Measurements from ENCODE around the gene RAB38. TPM values are rescaled to one million over a fixed set of nuclear protein-coding genes. Genes with fewer than 3 reads are reported as not detected.

Gene RAB38
- total and polyA plus RNA-seq, 10 of the 15 experiments (the other 5 are each of a cell fraction or from before 2014, with no cell fraction given) = 8.4 to 30.5 (median 11.7) TPM

- in situ Hi-C loops (cut with MboI) = no loop called here
Observed at GRCh38 chr11:88208745-88209144, 33.5 kb upstream of the RAB38 start.

GRCh38 chr11:88206751-88207150 lies 31.5 kb upstream of the RAB38 start:
- Histone ChIP-seq H3K4me2 (ENCODE audit: control insufficient read depth, insufficient read depth) (no peak overlapping the region), H3K9ac (ENCODE audit: control insufficient read depth, insufficient read depth, low read length) (no peak overlapping the region), H2AFZ (ENCODE audit: control insufficient read depth, low read depth, low read length) (no peak overlapping the region), H3K27me3 (replicated peaks in 1 of 2; ENCODE audit: control insufficient read depth in 2 of 2, insufficient read depth in 2 of 2, low read length in 1 of 2) (no peaks in the 10 kb centered on the region), H3K4me3 (no peak overlapping the region), H3K4me1 (ENCODE audit: control insufficient read depth, insufficient read depth, low read length) (no peaks in the 10 kb centered on the region), H3K36me3 (ENCODE audit: control insufficient read depth in 2 of 2, insufficient read depth in 2 of 2, low read length in 1 of 2) (no peaks in the 10 kb centered on the region), H3K9me3 (replicated peaks; ENCODE audit: control insufficient read depth, insufficient read depth, low read length) (no peaks in the 10 kb centered on the region), H4K20me1 (ENCODE audit: control insufficient read depth, insufficient read depth) (no peaks in the 10 kb centered on the region), H3K27ac (ENCODE audit: control insufficient read depth, insufficient read depth) (no peak overlapping the region), H3K79me2 (ENCODE audit: control insufficient read depth, insufficient read depth, low read length) (no peaks in the 10 kb centered on the region)
- in situ Hi-C loops (cut with MboI) = no loop called here
- POLR2A ChIA-PET = no interaction called here
- 0% methylated on average over 1 of the region's 1 CpG for WGBS (ENCODE audit: insufficient coverage, insufficient replicate concordance, low lambda C conversion rate, missing lambda C conversion rate)
- ATAC-seq = peak; percentile 83
- BruUV-seq (replicated peaks) = no TSS peak
- SMC1A ChIA-PET (ENCODE audit: uncharacterized antibody, unreplicated experiment) = interaction anchor here (0.8 to 1.5 kb wide), 3 partner anchors 10 to 345 kb away, joined by 3 to 4 read pairs (median 3); no protein-coding TSS in a partner anchor
- intact Hi-C loops (cut with micrococcal nuclease; ENCODE audit: unreplicated experiment) = no loop called here
- FAIRE-seq = peak; percentile 59
- DNase-seq (ENCODE audit: low read depth, low spot score) = no peak
- RAD21 ChIA-PET (ENCODE audit: unreplicated experiment) = interaction anchor here (1.5 kb wide), 1 partner anchor 24 kb away, joined by 3 read pairs; no protein-coding TSS in a partner anchor
- CTCF ChIA-PET = interaction anchor here (1.4 kb wide), 1 partner anchor 25 kb away, joined by 3 read pairs; no protein-coding TSS in a partner anchor
- TF ChIP-seq NFIC (IDR thresholded peaks at IDR 0.05; ENCODE audit: low read depth, low read length) (0 out of 2 replicates have a peak, but pooled peaks have one; percentile 25), ZNF24 (IDR thresholded peaks at IDR 0.05) (no peak), NFYB (IDR thresholded peaks at IDR 0.05; ENCODE audit: insufficient read depth, low read depth, low read length) (no peak), MTA3 (IDR thresholded peaks at IDR 0.05; ENCODE audit: borderline replicate concordance, low read length) (no peak), PKNOX1 (IDR thresholded peaks at IDR 0.05) (no peak), BCL11A (IDR thresholded peaks at IDR 0.05; ENCODE audit: low read depth, low read length) (no peak), TAF1 (IDR thresholded peaks at IDR 0.05; ENCODE audit: borderline replicate concordance, low read depth, low read length) (no peak), SMAD1 (IDR thresholded peaks at IDR 0.05; ENCODE audit: low read depth, partially characterized antibody) (no peak), ZNF207 (IDR thresholded peaks at IDR 0.05; ENCODE audit: borderline replicate concordance) (no peak), MEF2B (IDR thresholded peaks at IDR 0.05; ENCODE audit: partially characterized antibody, poor library complexity, severe bottlenecking) (no peak), PML (IDR thresholded peaks at IDR 0.05; ENCODE audit: low read length) (no peak)
- TF ChIP-seq, protein P1, sequence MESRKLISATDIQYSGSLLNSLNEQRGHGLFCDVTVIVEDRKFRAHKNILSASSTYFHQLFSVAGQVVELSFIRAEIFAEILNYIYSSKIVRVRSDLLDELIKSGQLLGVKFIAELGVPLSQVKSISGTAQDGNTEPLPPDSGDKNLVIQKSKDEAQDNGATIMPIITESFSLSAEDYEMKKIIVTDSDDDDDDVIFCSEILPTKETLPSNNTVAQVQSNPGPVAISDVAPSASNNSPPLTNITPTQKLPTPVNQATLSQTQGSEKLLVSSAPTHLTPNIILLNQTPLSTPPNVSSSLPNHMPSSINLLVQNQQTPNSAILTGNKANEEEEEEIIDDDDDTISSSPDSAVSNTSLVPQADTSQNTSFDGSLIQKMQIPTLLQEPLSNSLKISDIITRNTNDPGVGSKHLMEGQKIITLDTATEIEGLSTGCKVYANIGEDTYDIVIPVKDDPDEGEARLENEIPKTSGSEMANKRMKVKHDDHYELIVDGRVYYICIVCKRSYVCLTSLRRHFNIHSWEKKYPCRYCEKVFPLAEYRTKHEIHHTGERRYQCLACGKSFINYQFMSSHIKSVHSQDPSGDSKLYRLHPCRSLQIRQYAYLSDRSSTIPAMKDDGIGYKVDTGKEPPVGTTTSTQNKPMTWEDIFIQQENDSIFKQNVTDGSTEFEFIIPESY (IDR thresholded peaks at IDR 0.05) = no peak

More at GRCh38 chr11:88208745-88209144, 33.5 kb upstream of the RAB38 start:
- H3K9ac ChIP-seq (ENCODE audit: control insufficient read depth, insufficient read depth, low read length) = no peak overlapping the region
- intact Hi-C loops (cut with micrococcal nuclease; ENCODE audit: unreplicated experiment) = no loop called here
- 48% methylated on average over 2 of the region's 2 CpGs for WGBS (ENCODE audit: insufficient coverage, insufficient replicate concordance, low lambda C conversion rate, missing lambda C conversion rate)
- ChIA-PET RAD21 (ENCODE audit: unreplicated experiment) (no interaction called here), CTCF (interaction anchor here (1.5 kb wide), 1 partner anchor 47 kb away, joined by 5 read pairs; no protein-coding TSS in a partner anchor), POLR2A (no interaction called here), SMC1A (ENCODE audit: uncharacterized antibody, unreplicated experiment) (interaction anchor here (1.3 kb wide), 1 partner anchor 9 kb away, joined by 4 read pairs; no protein-coding TSS in a partner anchor)
- H3K4me3 ChIP-seq = no peak overlapping the region
- ATAC-seq (no peak), DNase-seq (ENCODE audit: low read depth, low spot score) (no peak), FAIRE-seq (peak; percentile 23)
- H3K36me3 ChIP-seq (ENCODE audit: control insufficient read depth in 2 of 2, insufficient read depth in 2 of 2, low read length in 1 of 2) = no peaks in the 10 kb centered on the region
- no peaks in the 10 kb centered on the region for H3K27me3 ChIP-seq (replicated peaks in 1 of 2; ENCODE audit: control insufficient read depth in 2 of 2, insufficient read depth in 2 of 2, low read length in 1 of 2)
- H3K79me2 ChIP-seq (ENCODE audit: control insufficient read depth, insufficient read depth, low read length) = no peaks in the 10 kb centered on the region
- no TSS peak for BruUV-seq (replicated peaks)
- no peak for TF ChIP-seq CHD1 (IDR thresholded peaks at IDR 0.05; ENCODE audit: low read depth, low read length)
- TF ChIP-seq CBFB (IDR thresholded peaks at IDR 0.05; ENCODE audit: low read depth) = no peak
- TF ChIP-seq HDAC2 (IDR thresholded peaks at IDR 0.05) = no peak
- no peak for TF ChIP-seq NR2F1 (conservative IDR thresholded peaks at IDR 0.05)
- no peak for TF ChIP-seq NBN (IDR thresholded peaks at IDR 0.05)
- no peak for TF ChIP-seq HDGF (IDR thresholded peaks at IDR 0.05)
- H4K20me1 ChIP-seq (ENCODE audit: control insufficient read depth, insufficient read depth) = no peaks in the 10 kb centered on the region
- H3K4me2 ChIP-seq (ENCODE audit: control insufficient read depth, insufficient read depth) = no peak overlapping the region
- H3K9me3 ChIP-seq (replicated peaks; ENCODE audit: control insufficient read depth, insufficient read depth, low read length) = no peaks in the 10 kb centered on the region
- H2AFZ ChIP-seq (ENCODE audit: control insufficient read depth, low read depth, low read length) = no peak overlapping the region
- H3K27ac ChIP-seq (ENCODE audit: control insufficient read depth, insufficient read depth) = no peak overlapping the region
- no peaks in the 10 kb centered on the region for H3K4me1 ChIP-seq (ENCODE audit: control insufficient read depth, insufficient read depth, low read length)
